ENCODE measurements around the gene EEA1. TPM values are rescaled to one million over a fixed set of nuclear protein-coding genes. Genes with fewer than 3 reads are reported as not detected.

The EEA1 gene
- total and polyA plus RNA-seq, 10 of the 15 experiments (the other 5 are each of a cell fraction or from before 2014, with no cell fraction given) = 5.5 to 40.3 (median 13.5) TPM

DNA sequence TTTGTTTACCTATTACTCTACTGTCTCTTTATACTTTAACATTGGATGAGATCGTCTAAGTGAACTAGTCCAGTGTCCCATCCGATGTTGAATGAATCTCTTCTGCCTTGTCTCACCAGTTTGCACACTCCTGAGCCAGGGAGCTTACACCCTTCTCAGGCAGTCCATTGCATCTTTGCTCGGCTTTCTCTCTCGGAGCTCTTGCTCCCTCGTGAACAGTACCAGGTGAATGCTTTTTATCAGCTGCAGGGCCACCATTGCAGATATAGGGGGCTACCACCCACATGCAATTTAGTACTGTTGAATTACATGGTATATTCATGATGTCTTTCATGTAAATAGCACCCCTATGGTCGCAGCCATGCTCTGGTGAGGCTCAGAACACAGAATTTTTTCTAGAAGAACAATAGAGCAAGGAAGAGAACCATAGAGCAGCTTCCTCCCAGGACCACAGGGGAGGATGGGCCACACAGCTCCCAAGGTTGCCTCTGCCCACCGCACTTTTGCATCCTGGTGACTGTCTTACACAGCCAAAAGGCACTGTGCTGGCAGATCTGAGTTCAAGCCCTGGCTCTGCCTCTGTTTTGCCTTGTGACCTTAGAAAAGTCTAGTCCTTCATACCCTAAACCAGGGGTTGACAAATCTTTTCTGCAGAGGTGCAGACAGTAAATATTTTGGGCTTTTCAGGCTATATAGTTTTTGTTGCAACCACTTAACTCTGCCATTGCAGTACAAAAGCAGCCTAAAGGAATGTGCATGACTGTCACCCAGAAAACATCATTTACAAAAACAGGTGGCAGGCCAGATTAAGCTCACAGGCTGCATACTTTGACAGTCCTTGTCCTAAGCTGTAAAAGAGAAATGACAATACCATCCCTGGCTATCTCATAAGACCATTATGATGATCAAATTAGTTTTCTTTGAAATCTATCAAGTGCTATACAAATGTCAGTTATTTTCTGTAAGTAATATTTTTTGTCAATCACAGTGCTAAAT, 190.9 kb downstream of the EEA1 start:
- intact Hi-C loops (cut with micrococcal nuclease; ENCODE audit: unreplicated experiment) = no loop called here
- ChIA-PET CTCF (interaction anchor here (0.7 to 1.5 kb wide), 2 partner anchors 24 to 31 kb away, joined by 3 read pairs; no protein-coding TSS in a partner anchor), RAD21 (ENCODE audit: unreplicated experiment) (no interaction called here), SMC1A (ENCODE audit: uncharacterized antibody, unreplicated experiment) (interaction anchor here (1.5 kb wide), 1 partner anchor 20 kb away, joined by 4 read pairs; no protein-coding TSS in a partner anchor), POLR2A (no interaction called here)
- BruUV-seq (replicated peaks) = no TSS peak
- Histone ChIP-seq H3K9ac (ENCODE audit: control insufficient read depth, insufficient read depth, low read length) (no peak overlapping the region), H3K27me3 (replicated peaks in 1 of 2; ENCODE audit: control insufficient read depth in 2 of 2, insufficient read depth in 2 of 2, low read length in 1 of 2) (no peaks in the 10 kb centered on the region; a peak in 1 of 4 replicates), H3K36me3 (ENCODE audit: control insufficient read depth in 2 of 2, insufficient read depth in 2 of 2, low read length in 1 of 2) (no peaks in the 10 kb centered on the region), H3K4me3 (no peak overlapping the region), H3K4me1 (ENCODE audit: control insufficient read depth, insufficient read depth, low read length) (no peaks in the 10 kb centered on the region), H2AFZ (ENCODE audit: control insufficient read depth, low read depth, low read length) (no peak overlapping the region), H3K79me2 (ENCODE audit: control insufficient read depth, insufficient read depth, low read length) (no peaks in the 10 kb centered on the region), H3K4me2 (ENCODE audit: control insufficient read depth, insufficient read depth) (no peak overlapping the region), H3K27ac (ENCODE audit: control insufficient read depth, insufficient read depth) (no peak overlapping the region), H4K20me1 (ENCODE audit: control insufficient read depth, insufficient read depth) (no peaks in the 10 kb centered on the region), H3K9me3 (replicated peaks; ENCODE audit: control insufficient read depth, insufficient read depth, low read length) (no peaks in the 10 kb centered on the region)
- DNase-seq (ENCODE audit: low read depth, low spot score) = no peak
- 86% methylated on average over 7 of the region's 7 CpGs for WGBS (ENCODE audit: insufficient coverage, insufficient replicate concordance, low lambda C conversion rate, missing lambda C conversion rate)
- in situ Hi-C loops (cut with MboI) = no loop called here
- no peak for ATAC-seq
- no peak for FAIRE-seq
- TF ChIP-seq MEF2B (IDR thresholded peaks at IDR 0.05; ENCODE audit: partially characterized antibody, poor library complexity, severe bottlenecking) = no peak
- no peak for TF ChIP-seq RAD51 (IDR thresholded peaks at IDR 0.05)
- no peak for TF ChIP-seq EED (IDR thresholded peaks at IDR 0.05; ENCODE audit: low read depth)
- TF ChIP-seq CHD1 (IDR thresholded peaks at IDR 0.05; ENCODE audit: low read depth, low read length) = no peak
- no peak for TF ChIP-seq BRCA1 (IDR thresholded peaks at IDR 0.05; ENCODE audit: low read depth, low read length)
- TF ChIP-seq ZZZ3 (IDR thresholded peaks at IDR 0.05; ENCODE audit: control insufficient read depth, insufficient read length, low read depth) = no peak
- TF ChIP-seq CBX3 (IDR thresholded peaks at IDR 0.05; ENCODE audit: borderline replicate concordance, low read depth) = no peak
- TF ChIP-seq, protein P1, sequence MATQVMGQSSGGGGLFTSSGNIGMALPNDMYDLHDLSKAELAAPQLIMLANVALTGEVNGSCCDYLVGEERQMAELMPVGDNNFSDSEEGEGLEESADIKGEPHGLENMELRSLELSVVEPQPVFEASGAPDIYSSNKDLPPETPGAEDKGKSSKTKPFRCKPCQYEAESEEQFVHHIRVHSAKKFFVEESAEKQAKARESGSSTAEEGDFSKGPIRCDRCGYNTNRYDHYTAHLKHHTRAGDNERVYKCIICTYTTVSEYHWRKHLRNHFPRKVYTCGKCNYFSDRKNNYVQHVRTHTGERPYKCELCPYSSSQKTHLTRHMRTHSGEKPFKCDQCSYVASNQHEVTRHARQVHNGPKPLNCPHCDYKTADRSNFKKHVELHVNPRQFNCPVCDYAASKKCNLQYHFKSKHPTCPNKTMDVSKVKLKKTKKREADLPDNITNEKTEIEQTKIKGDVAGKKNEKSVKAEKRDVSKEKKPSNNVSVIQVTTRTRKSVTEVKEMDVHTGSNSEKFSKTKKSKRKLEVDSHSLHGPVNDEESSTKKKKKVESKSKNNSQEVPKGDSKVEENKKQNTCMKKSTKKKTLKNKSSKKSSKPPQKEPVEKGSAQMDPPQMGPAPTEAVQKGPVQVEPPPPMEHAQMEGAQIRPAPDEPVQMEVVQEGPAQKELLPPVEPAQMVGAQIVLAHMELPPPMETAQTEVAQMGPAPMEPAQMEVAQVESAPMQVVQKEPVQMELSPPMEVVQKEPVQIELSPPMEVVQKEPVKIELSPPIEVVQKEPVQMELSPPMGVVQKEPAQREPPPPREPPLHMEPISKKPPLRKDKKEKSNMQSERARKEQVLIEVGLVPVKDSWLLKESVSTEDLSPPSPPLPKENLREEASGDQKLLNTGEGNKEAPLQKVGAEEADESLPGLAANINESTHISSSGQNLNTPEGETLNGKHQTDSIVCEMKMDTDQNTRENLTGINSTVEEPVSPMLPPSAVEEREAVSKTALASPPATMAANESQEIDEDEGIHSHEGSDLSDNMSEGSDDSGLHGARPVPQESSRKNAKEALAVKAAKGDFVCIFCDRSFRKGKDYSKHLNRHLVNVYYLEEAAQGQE (IDR thresholded peaks at IDR 0.05; ENCODE audit: low read depth, low read length) = no peak
- no peak for TF ChIP-seq ZSCAN29 (IDR thresholded peaks at IDR 0.05)
- TF ChIP-seq, protein P2, sequence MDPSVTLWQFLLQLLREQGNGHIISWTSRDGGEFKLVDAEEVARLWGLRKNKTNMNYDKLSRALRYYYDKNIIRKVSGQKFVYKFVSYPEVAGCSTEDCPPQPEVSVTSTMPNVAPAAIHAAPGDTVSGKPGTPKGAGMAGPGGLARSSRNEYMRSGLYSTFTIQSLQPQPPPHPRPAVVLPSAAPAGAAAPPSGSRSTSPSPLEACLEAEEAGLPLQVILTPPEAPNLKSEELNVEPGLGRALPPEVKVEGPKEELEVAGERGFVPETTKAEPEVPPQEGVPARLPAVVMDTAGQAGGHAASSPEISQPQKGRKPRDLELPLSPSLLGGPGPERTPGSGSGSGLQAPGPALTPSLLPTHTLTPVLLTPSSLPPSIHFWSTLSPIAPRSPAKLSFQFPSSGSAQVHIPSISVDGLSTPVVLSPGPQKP (IDR thresholded peaks at IDR 0.05; ENCODE audit: low read depth, low read length) = no peak
- no peak for TF ChIP-seq POLR2AphosphoS5 (IDR thresholded peaks at IDR 0.05; ENCODE audit: low read length)
- TF ChIP-seq, protein P3, sequence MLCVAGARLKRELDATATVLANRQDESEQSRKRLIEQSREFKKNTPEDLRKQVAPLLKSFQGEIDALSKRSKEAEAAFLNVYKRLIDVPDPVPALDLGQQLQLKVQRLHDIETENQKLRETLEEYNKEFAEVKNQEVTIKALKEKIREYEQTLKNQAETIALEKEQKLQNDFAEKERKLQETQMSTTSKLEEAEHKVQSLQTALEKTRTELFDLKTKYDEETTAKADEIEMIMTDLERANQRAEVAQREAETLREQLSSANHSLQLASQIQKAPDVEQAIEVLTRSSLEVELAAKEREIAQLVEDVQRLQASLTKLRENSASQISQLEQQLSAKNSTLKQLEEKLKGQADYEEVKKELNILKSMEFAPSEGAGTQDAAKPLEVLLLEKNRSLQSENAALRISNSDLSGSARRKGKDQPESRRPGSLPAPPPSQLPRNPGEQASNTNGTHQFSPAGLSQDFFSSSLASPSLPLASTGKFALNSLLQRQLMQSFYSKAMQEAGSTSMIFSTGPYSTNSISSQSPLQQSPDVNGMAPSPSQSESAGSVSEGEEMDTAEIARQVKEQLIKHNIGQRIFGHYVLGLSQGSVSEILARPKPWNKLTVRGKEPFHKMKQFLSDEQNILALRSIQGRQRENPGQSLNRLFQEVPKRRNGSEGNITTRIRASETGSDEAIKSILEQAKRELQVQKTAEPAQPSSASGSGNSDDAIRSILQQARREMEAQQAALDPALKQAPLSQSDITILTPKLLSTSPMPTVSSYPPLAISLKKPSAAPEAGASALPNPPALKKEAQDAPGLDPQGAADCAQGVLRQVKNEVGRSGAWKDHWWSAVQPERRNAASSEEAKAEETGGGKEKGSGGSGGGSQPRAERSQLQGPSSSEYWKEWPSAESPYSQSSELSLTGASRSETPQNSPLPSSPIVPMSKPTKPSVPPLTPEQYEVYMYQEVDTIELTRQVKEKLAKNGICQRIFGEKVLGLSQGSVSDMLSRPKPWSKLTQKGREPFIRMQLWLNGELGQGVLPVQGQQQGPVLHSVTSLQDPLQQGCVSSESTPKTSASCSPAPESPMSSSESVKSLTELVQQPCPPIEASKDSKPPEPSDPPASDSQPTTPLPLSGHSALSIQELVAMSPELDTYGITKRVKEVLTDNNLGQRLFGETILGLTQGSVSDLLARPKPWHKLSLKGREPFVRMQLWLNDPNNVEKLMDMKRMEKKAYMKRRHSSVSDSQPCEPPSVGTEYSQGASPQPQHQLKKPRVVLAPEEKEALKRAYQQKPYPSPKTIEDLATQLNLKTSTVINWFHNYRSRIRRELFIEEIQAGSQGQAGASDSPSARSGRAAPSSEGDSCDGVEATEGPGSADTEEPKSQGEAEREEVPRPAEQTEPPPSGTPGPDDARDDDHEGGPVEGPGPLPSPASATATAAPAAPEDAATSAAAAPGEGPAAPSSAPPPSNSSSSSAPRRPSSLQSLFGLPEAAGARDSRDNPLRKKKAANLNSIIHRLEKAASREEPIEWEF (IDR thresholded peaks at IDR 0.05; ENCODE audit: insufficient replicate concordance, low read depth, low read length) = no peak
